ENCODE data around the gene CHCHD3.
"Not testable (repeated sequence)": the region's sequence is repeated elsewhere in the genome, so short reads cannot be mapped to it uniquely, and the experiment has no call there.

CHCHD3 gene

DNA sequence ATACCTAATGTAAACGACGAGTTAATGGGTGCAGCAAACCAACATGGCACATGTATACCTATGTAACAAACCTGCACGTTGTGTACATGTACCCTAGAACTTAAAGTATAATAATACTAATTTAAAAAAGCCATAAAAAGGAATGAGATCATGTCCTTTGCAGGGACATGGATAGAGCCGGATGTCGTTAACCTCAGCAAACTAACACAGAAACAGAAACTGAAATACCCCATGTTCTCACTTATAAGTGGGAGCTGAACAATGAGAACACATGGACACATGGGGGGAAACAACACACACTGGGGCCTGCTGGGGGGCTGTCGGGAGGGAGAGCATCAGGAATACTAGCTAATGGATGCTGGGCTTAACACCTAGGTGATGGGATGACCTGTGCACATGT lies 176.8 kb downstream of the CHCHD3 start:
- DNase-seq, result not testable (repeated sequence)

GRCh38 chr7:132904209-132904608 lies 177.7 kb downstream of the CHCHD3 start:
- DNase-seq, result no peak

GRCh38 chr7:132902294-132902693 lies 179.6 kb downstream of the CHCHD3 start:
- DNase-seq, result not testable (repeated sequence)

- no peak for DNase-seq
These were observed 180.6 kb downstream of the CHCHD3 start for GRCh38 chr7:132901241-132901640.

DNA sequence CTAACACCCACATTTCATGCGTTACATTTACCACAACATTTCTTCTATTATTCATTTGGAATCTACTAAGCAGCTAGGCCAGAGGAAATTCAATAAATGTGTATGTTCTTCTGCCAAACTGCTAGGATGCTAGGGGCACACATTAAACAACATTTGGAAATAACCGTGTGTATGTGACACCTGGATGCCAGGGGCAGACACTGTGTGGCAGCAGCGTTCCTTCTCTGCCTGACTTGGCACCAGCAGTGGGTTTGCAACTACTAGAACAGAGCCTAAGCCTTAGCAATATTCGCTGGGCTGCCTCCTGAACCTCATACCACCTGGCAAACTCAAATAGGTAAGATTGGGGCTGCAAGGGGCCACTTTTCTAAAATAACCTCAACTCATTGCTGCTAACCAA lies 182.1 kb downstream of the CHCHD3 start:
- DNase-seq, result no peak

- DNase-seq, result not testable (repeated sequence)
These were observed 183.2 kb downstream of the CHCHD3 start for GRCh38 chr7:132898641-132899175.

- DNase-seq, result no peak
These were observed 184.7 kb downstream of the CHCHD3 start for GRCh38 chr7:132897093-132897687.

GRCh38 chr7:132895231-132895630 lies 186.7 kb downstream of the CHCHD3 start:
- no peak for DNase-seq

DNA sequence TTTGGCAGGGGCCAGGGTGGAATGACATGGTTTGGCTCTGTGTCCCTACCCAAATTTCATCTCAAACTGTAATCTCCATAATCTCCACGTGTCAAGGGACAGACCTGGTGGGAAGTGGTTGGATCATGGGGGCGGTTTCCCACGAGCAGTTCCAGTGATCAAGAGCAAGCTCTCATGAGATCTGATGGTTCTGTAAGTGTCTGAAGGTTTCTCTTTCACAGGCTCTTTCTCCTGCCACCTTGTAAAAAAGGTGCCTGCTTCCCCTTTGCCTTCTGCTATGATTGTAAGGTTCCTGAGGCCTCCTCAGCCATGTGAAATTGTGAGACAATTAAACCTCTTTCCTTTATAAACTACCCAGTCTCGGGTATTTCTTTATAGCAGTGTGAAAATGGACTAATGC lies 188.3 kb downstream of the CHCHD3 start:
- no peak for DNase-seq

- DNase-seq, result not testable (repeated sequence)
These were observed 189.1 kb downstream of the CHCHD3 start for GRCh38 chr7:132892744-132893143.

DNA sequence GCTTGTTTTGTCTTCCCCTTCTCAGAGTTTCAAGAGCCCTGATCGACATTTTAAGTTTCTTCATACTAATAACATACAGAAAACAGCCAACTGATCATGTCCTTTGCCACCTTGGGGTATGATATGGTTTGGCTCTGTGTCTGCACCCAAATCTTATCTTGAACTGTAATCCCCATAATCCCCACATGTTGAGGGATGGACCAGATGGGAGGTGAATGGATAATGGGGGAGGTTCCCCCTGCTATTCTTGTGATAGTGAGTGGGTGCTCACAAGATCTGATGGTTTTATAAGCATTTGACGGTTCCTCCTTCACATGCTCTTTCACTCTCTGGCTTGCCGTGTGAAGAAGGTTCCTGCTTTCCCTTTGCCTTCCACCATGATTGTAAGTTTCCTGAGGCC lies 190.3 kb downstream of the CHCHD3 start:
- DNase-seq, result no peak

GRCh38 chr7:132882714-132883428 lies 199.0 kb downstream of the CHCHD3 start:
- no peak for DNase-seq

- no peak for DNase-seq
These were observed 200.6 kb downstream of the CHCHD3 start for GRCh38 chr7:132881317-132881716.

DNA sequence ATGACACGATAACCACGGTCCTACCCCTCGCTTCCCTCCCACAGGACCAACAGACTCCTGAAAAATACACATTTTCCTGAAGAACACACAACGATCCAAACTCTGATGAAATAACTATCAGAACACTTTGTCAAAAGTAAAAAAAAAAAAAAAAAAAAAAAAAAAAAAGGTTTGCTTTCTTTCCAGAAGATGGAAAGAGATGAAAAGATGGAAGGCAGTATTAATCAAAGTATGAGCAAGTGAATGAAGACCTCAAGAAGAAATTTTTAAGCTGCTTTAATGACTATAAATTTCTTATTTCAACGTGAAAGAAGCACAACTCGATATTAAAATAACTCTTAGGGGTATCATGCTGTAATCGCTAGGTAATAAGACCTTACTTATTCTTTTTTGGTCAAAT lies 202.3 kb downstream of the CHCHD3 start:
- no peak for DNase-seq

- DNase-seq, result no peak
These were observed 203.5 kb downstream of the CHCHD3 start for GRCh38 chr7:132878204-132878919.

GRCh38 chr7:132877573-132877972 lies 204.3 kb downstream of the CHCHD3 start:
- DNase-seq, result no peak

GRCh38 chr7:132876576-132876975 lies 205.3 kb downstream of the CHCHD3 start:
- DNase-seq, result no peak

GRCh38 chr7:132872034-132872433 lies 209.9 kb downstream of the CHCHD3 start:
- DNase-seq, result no peak

DNA sequence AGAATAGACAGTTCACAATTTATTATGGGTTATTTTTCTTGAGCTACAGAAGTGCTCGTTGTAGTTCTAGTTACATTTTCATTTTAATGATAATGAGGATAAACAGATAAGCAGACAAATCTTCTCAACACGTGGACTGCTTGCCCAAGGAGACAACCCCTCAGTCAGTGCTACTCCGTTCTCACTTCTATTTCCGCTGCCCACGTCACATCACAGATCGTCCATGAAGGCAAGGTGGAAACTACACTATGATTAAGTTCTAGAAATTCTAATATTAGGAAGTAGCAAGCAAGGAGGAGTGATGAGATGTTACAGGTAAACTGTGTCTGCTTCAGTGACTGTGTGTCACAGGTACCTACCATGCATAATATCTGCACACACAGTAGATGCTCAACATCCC lies 210.5 kb downstream of the CHCHD3 start:
- DNase-seq, result no peak

GRCh38 chr7:132869166-132869861 lies 212.6 kb downstream of the CHCHD3 start:
- no peak for DNase-seq

DNA sequence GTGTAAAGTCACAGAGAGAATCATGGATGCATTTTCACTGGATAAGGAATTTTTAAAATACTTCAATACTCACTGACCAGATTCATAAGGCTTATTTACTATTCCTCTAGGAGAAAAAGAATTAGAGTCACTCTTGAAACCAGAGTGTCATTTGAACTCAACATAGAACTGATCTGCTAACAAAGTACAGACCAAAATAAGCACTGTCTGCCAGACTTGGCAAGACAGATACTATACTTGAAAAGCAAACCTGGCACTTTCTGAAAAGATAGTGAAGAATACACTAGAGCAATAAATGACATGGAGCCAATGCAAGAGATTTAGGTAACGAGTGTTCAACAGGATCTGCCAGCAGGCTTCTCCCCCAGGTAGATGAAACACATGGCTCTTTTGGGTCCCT lies 215.3 kb downstream of the CHCHD3 start:
- DNase-seq, result no peak

DNA sequence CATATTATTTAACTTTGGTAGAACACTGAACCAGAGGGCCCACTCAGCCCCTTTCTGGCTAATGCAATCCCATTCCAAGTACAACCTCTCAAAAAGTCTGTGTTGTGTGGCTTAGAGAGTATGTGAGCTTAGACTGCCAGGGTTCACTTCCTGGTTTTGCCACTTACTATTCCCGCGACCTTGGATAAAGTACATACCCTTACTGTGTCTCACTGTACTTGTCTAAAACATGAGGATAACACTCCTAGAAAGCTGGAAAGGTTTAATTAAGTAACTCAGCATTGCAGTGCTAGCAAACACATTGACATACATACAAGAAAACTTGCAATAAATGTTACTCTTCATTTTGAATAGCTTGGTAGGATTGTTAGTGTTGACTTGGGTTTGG lies 215.8 kb downstream of the CHCHD3 start:
- no peak for DNase-seq

Measured in anterior cingulate cortex (tissue), 58 donors.